HG03439 (cell line): ENCODE measurements around the gene TRPV4.

Source experiments
- ATAC-seq: cut with Tn5 transposase; IDR thresholded peaks from one replicate; pipeline ENCODE4 v1.9.1; 2021; ENCODE audit warnings: mild to moderate bottlenecking, moderate library complexity; ENCODE audit not compliant: unreplicated experiment

The TRPV4 gene

GRCh38 chr12:109743076-109743910 is 89.9 kb downstream of the TRPV4 start:
- no peak for ATAC-seq

DNA sequence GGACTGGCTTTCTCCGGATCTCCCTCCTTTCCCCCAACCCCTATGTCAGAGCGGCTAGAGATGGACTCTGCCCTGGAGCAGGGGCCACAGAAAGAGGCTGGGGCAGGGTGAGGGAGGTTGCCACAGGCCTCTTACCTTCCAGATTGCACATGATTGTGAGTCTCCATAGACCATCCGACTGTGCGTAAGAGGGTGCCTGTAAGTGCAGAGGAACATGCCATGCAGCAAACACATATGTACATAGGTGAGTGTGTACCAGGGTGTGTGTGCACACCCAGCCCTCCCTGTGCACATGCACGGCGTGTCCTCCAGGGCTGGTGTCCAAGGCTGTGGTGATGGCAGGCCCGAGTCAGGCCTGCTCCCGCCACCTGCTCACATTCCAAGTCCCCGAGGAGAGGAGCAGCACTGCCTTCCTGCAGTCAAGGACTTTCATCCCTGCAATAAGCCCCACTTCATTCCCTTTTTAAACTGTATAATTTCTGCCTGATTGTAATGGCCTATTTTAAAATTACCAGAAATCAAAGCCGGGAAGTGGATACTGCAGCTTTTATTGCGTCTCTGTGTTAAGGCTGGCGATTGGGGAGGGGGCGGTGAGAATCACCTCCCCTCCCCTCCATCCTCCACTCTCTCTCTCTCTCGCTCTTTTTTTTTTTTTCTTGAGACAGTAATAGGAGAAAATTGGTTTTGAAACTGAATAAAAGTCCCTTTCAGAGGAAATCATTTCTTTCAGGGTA is 91.1 kb downstream of the TRPV4 start:
- no peak for ATAC-seq

DNA sequence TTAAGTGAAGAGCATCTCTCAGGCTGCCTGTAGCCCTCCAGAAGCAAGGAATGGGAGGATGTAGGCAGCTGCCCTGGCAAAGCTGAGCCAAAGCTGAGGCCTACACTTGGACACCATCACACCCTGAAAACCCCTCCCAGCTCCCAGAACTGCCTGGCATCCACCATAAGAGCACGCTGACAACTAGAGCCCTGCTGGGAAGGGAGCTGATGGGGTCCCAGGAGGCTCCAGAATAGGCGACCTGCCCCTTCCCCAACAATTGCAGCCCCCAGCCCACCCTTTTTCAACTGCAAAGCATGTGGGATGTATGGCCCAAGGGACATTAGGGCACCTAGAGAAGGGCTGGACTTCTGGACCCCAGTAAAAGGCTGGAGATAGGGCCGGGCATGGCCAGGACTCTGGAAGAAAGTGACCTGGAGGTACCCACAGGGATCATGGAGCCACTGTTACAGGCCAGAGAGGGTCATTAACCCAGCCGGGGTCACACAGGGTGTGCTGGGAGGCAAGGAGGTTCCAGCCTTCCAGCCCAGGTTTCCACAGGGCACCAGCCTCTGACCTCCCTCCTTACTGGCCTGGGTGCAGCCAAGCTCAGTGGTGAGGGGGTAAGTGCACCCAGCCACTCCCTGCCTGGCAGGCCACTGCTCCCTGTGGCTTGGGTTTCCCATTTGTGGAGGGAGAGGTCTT is 91.8 kb downstream of the TRPV4 start:
- ATAC-seq, result no peak

GRCh38 chr12:109740694-109741245 is 92.4 kb downstream of the TRPV4 start:
- ATAC-seq, result no peak

DNA sequence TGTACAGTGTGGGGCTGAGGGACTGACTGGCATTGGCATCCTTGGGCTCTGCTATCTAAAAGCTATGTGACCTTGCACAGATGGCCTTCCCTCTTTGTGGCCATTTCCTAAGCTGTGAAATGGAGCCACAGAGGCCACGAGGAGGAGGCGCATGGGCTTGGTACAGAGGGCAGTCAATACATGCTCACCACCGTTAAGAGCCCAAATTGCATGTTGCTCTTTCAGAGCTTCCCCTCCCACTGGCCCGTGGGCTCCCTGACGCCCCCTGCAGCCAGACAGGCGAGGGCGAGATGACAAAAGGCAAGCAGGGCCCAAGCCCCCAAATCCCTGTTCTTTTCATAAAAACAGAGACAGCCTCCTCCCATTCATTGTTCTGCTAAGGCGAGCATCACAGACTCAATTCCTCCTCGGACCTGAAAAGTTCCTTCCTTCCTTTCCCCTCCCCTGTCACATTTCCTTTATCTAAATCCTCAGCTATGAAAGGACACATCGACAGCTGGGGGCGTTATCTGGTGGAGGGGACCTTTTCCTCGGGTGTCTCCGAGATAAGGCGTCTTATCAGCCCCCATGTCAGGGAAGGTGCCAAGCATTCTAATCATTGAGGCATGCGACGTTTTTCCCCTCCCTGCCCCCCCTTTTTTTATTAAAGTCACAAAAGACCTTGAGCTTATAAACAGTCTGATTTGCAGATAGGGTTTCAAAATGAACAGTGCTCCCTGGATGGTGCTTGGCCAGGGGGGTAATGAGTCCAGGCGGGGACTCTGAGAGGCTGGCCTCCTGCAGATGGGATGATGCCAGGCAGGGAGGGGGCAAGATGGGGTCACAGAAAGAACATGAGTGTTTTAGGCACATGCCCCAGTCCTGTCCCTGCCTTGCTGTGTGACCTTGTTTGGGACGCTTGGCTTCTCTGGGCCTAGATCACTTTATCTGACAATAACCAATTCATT is 93.2 kb downstream of the TRPV4 start:
- no peak for ATAC-seq

- ATAC-seq, result no peak
Observed at GRCh38 chr12:109738878-109739665, 94.1 kb downstream of the TRPV4 start.

DNA sequence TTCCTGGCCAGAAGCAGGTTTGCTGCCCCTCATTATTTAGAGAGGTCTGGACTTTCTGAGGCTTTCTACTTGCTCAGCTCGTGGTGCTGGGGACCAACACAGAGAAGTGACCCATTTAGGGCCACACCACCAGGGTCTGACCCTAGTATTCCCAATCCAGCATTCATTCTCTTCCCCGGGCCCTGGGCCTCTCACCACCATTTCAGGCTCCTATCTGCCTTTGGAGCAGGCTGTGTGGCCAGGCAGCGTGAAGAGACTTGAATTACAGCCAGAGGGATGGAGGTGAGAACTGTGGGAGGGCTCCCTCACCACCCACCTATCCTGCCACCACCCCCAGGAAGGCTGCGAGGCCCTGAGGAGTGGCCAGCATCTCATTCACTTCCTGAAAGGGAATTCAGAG is 95.0 kb downstream of the TRPV4 start:
- no peak for ATAC-seq

- ATAC-seq, result no peak
Observed at GRCh38 chr12:109737631-109738030, 95.6 kb downstream of the TRPV4 start.

DNA sequence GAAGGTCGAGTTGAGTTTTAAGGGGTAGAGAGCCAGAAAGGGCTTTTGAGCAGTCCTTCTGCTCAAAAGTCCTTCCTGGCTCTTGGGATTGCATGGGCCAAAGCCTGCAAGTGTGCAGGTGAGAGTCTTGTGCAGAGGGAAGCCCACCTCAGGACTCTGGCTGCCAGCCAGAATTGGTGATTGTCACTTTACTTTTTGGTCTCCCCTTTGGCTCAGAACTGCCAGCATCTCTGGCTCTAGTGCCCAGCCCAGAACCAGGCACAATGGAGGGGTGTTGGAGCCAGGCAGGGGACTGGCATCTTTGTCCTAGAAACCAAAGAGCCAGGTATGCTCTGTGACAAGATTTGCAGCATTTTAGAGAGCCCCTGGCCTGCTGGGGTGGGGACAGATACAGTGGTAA is 96.1 kb downstream of the TRPV4 start:
- ATAC-seq, result no peak

DNA sequence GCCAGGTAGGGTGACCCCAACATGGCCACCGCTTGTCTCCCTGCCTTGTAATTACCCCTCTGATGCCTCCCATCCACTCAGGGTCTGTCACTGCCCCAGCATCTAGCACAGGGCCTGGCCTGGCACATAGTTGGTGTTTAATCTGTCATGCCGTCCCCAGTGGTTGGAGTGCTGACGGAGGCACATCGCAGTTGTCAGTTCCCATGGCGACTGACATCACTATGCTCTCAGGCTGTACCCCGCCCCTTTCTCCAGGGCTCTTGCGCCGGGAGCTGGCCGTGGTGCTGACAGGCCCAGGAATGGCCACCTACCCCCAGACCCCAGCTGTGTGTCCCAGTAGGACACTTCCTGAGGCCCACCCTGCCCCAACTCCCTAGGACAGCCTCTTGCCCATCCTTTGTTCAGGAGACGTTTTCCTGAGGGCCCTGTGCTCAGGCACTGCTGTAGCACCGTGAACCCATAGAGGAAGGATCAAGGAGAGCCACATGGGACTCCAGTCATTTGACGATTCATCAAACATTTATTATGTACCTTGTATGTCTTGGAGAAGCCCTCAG is 96.6 kb downstream of the TRPV4 start:
- ATAC-seq, result no peak

- no peak for ATAC-seq
Observed at GRCh38 chr12:109735825-109736551, 97.2 kb downstream of the TRPV4 start.

DNA sequence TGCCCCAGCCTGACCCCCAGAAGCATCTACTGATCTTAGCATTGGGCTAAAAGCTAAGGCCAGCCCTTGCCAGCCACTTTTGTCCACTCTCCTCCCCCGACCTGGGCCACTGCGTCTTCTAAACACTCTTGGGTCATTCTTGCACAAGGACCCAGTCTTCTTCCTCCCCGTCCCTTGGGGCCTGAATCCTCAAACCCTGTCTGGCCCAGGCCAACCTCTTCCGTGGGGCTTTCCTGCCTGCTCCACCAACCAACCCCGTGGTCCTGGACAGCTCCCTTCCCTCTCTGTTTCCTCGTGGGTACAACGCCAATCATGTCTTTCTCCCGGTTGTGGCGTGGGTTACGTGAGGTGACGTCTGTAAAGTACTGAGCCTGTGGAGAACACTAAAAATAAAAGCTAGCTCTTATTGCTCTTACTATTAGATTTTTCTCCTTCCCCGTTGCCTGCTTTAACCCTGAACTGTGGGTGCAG is 98.1 kb downstream of the TRPV4 start:
- no peak for ATAC-seq

DNA sequence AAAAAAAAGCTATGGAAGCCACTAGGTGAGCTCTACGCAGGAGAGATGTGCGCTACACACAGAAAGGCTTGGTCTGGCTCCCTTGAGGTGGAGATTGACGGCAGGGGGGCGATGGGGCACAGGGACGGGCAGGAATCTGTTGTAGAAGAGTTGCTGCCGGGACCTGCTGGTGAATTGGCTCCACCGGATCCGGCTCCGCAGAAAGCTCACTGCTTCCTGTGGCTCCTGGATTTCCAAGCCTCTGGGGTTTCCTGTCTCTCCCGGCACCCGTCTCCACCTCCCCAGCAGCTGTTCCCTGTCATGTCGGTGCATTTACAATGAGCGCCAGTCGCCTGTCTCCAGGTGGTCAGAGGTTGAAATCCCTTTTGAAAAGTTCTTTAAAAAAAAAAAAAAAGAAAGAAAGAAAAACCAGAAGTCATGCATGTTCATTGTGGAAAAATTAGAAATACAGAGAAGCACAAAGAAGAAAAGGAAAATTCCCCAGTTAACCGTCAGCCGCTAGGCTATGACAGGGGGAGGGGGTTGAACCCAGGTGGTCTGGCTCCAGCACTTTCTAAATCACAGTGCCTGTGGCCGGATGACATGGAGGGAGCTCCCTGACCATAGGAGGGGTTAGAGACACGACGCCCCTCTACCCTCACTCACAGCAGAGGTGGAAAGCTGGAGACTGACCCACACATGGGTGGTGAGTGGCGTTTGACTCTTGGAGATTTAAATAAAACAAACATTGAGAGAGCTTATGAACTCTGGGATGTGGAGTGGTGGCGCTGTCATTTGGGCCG is 98.8 kb downstream of the TRPV4 start:
- no peak for ATAC-seq
